SK-N-SH (cell line): ENCODE measurements around the gene DCAF6. TPM values are rescaled to one million over a fixed set of nuclear protein-coding genes. Genes with fewer than 3 reads are reported as not detected.

ENCODE experiments used
- CTCF ChIA-PET: fragments of 300-600, 350-600 bp; formaldehyde crosslinking; extraction: SDS; loops from one replicate; lab custom pipeline; 2021; lab: Yijun Ruan, JAX
- POLR2A ChIA-PET: fragments of 350-600 bp; sonication (Branson Sonifier 250); formaldehyde crosslinking; extraction: SDS; loops from one replicate; lab custom pipeline; 2020; ENCODE audit warnings: antibody characterized with exemption, inconsistent platforms; lab: Yijun Ruan, JAX
- DNase-seq: peaks from one replicate; pipeline ENCODE4 v3.0.0; 2012
- H2AFZ ChIP-seq: fragments of 200-600 bp; sonication (generic); 2 replicates; pipeline ENCODE4 v1.8.1; 2016; ENCODE audit warnings: antibody characterized with exemption, mild to moderate bottlenecking, low read depth
- H3F3A ChIP-seq: fragments of 200-600 bp; sonication (generic); replicated peaks from 2 replicates; pipeline ENCODE3; 2016; ENCODE audit warnings: antibody characterized with exemption, mild to moderate bottlenecking; ENCODE audit not compliant: insufficient read depth
- H3K27ac ChIP-seq, 2 experiments: fragments of 200-500 bp in 1 of 2; fragments of 200-600 bp in 1 of 2; sonication (Bioruptor generic) in 1 of 2; sonication (generic), shearing (Covaris generic) in 1 of 2; 2 replicates each; pipeline versions ENCODE4 v1.5.1 to v1.6.1; 2014 to 2016; ENCODE audit warnings: low read depth in 2 of 2, inconsistent platforms in 1 of 2, low read length in 1 of 2, mild to moderate bottlenecking in 1 of 2, mixed read lengths in 1 of 2
- H3K27me3 ChIP-seq: fragments of 200-600 bp; sonication (generic), shearing (Covaris generic); 2 replicates; pipeline ENCODE4 v1.6.1; 2016; ENCODE audit warnings: mixed run types; ENCODE audit not compliant: insufficient read depth
- H3K36me3 ChIP-seq, 2 experiments: fragments of 200-500 bp in 1 of 2; fragments of 200-600 bp in 1 of 2; sonication (Bioruptor generic) in 1 of 2; sonication (generic) in 1 of 2; replicated peaks in 1 of 2; 2 replicates each; pipeline versions ENCODE3 to v1.5.1; 2014 to 2016; ENCODE audit warnings: low read length in 1 of 2, mild to moderate bottlenecking in 1 of 2; ENCODE audit not compliant: insufficient read depth in 2 of 2, control insufficient read depth in 1 of 2
- H3K4me1 ChIP-seq, 2 experiments: fragments of 200-500 bp in 1 of 2; fragments of 200-600 bp in 1 of 2; sonication (Bioruptor generic) in 1 of 2; sonication (generic), shearing (Covaris generic) in 1 of 2; 2 replicates each; pipeline versions ENCODE4 v1.5.1 to v1.6.1; 2014 to 2016; ENCODE audit warnings: low read depth in 1 of 2, low read length in 1 of 2, mixed run types in 1 of 2; ENCODE audit not compliant: insufficient read depth in 2 of 2, control insufficient read depth in 1 of 2
- H3K4me2 ChIP-seq: fragments of 200-600 bp; sonication (generic), shearing (Covaris generic); 2 replicates; pipeline ENCODE4 v1.6.1; 2017; ENCODE audit warnings: mixed run types
- H3K4me3 ChIP-seq, 2 experiments: fragments of 200-500 bp in 1 of 2; fragments of 200-600 bp in 1 of 2; sonication (Bioruptor generic) in 1 of 2; sonication (generic), shearing (Covaris generic) in 1 of 2; 2 replicates each; pipeline versions ENCODE4 v1.5.1 to v1.8.1; 2014 to 2016; ENCODE audit warnings: low read depth in 2 of 2, inconsistent platforms in 1 of 2, low read length in 1 of 2, mild to moderate bottlenecking in 1 of 2, mixed read lengths in 1 of 2, moderate library complexity in 1 of 2
- H3K79me2 ChIP-seq: fragments of 200-600 bp; sonication (generic); 2 replicates; pipeline ENCODE4 v1.8.1; 2017; ENCODE audit warnings: mild to moderate bottlenecking; ENCODE audit not compliant: insufficient read depth
- H3K9ac ChIP-seq: fragments of 200-600 bp; sonication (generic); 2 replicates; pipeline ENCODE4 v1.6.1; 2017; ENCODE audit warnings: mixed run types
- H3K9me2 ChIP-seq: fragments of 200-600 bp; sonication (generic); 2 replicates; pipeline ENCODE4 v1.6.1; 2017; ENCODE audit warnings: mixed run types
- H3K9me3 ChIP-seq: fragments of 200-600 bp; sonication (generic); 2 replicates; pipeline ENCODE4 v1.6.1; 2017; ENCODE audit warnings: mixed run types, mild to moderate bottlenecking, moderate library complexity
- H4K20me1 ChIP-seq: fragments of 200-600 bp; sonication (generic); 2 replicates; pipeline ENCODE4 v1.6.1; 2017; ENCODE audit warnings: mild to moderate bottlenecking, mixed run types; ENCODE audit not compliant: insufficient read depth
- ELF1 ChIP-seq: IDR thresholded peaks from 2 replicates; pipeline ENCODE4 v1.4.0; 2012
- FOSL2 ChIP-seq: IDR thresholded peaks from 2 replicates; pipeline ENCODE4 v1.4.0; 2012; ENCODE audit warnings: low read depth, mild to moderate bottlenecking, moderate library complexity, borderline replicate concordance
- FOXJ3 ChIP-seq: sonication (generic); formaldehyde crosslinking; IDR thresholded peaks from 2 replicates; pipeline ENCODE4 v1.5.1; 2020; ENCODE audit warnings: mild to moderate bottlenecking, missing genetic modification reagents
- FOXM1 ChIP-seq: IDR thresholded peaks from 2 replicates; pipeline ENCODE4 v1.4.0; 2012; ENCODE audit warnings: low read depth, mild to moderate bottlenecking
- JUND ChIP-seq: IDR thresholded peaks from 2 replicates; pipeline ENCODE4 v1.4.0; 2012
- MEF2A ChIP-seq: IDR thresholded peaks from 2 replicates; pipeline ENCODE4 v1.4.0; 2012; ENCODE audit warnings: low read depth, borderline replicate concordance
- MXI1 ChIP-seq: IDR thresholded peaks from 2 replicates; pipeline ENCODE4 v1.6.1; 2012; ENCODE audit warnings: mild to moderate bottlenecking, low read depth, low read length, improper control_type of control experiment
- RAD21 ChIP-seq: IDR thresholded peaks from 2 replicates; pipeline ENCODE4 v1.6.1; 2012; ENCODE audit warnings: mild to moderate bottlenecking, low read length
- RCOR1 ChIP-seq: fragments of 150-350 bp; IDR thresholded peaks from 2 replicates; pipeline ENCODE4 v1.6.1; 2017; ENCODE audit warnings: antibody characterized with exemption, low read length
- RXRA ChIP-seq: IDR thresholded peaks from 2 replicates; pipeline ENCODE4 v1.4.0; 2012; ENCODE audit warnings: low read depth, mild to moderate bottlenecking, borderline replicate concordance
- TAF1 ChIP-seq: IDR thresholded peaks from 2 replicates; pipeline ENCODE4 v1.6.1; 2012; ENCODE audit warnings: low read depth, mild to moderate bottlenecking, low read length, moderate library complexity, borderline replicate concordance
- YY1 ChIP-seq: IDR thresholded peaks from 2 replicates; pipeline ENCODE4 v1.4.0; 2012; ENCODE audit warnings: low read depth, mild to moderate bottlenecking
- WGBS: methylation state at CpG from one replicate; pipeline ENCODE4 v1.1.6; 2017; ENCODE audit warnings: low lambda C conversion rate; 5-methylcytosine and 5-hydroxymethylcytosine counted together
- polyA plus RNA-seq, 3 experiments: library from polyadenylated mRNA; depleted of rRNA; stranded (reverse); fragments of >200 nt; gene quantifications; 2 replicates each; pipeline ENCODE4 v1.2.3, GENCODE V29; 2012
- TF ChIP-seq, protein P1 (sequence below): fragments of 150-350 bp; IDR thresholded peaks from 2 replicates; pipeline ENCODE4 v1.6.1; 2016; ENCODE audit warnings: mild to moderate bottlenecking, low read depth, low read length
- TF ChIP-seq, protein P2 (sequence below): fragments of 150-350 bp; IDR thresholded peaks from 2 replicates; pipeline ENCODE4 v1.6.1; 2017; ENCODE audit warnings: antibody characterized with exemption, low read length, low read depth, borderline replicate concordance
- TF ChIP-seq, protein P3 (sequence below): IDR thresholded peaks from 2 replicates; pipeline ENCODE4 v1.6.1; 2012; ENCODE audit warnings: mild to moderate bottlenecking, low read depth, low read length, moderate library complexity

DCAF6 gene
- polyA plus RNA-seq, 1 of the 3 experiments (the other 2 are of a cell fraction), result 31.3 TPM

DNA sequence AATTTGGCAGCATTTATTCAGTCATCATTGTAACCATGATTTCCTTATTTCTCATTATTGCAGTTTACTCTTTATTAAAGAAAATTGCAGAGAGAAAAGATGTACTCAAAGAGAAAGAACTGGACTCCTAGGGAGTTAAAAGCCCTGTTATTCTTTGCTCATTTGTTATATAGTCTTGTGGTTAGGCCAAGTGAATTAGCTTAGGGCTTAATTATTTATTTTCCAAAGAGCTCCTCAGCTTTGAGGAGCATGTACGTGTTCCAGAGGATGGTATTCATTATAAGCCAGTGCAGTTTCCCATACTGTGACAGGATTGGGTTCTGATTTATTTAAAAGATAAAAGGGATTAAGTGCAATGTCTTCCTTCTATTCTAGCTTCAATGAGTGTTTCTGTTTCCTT lies 113.8 kb downstream of the DCAF6 start (continued):
- TF ChIP-seq MEF2A (no peak), TAF1 (no peak), JUND (no peak), FOSL2 (no peak)

DNA sequence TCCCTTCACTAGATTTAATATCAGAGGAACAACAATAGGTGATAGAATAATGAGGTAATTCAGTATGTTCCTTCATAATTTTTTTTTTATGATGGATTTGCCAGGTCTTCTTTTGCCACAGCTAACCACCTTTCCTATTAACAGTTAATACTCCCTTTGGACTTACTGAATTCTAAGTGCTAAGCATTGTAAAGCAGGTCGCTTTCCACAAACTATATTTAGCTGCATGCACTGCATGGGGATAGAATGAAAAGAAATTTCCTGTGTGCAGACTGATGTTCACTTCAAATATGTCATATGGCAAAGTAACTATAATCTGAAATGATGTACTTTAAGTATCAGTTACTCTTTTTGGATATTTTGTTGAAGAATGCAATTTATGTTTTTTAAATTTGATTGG lies 114.4 kb downstream of the DCAF6 start:
- H3K36me3 ChIP-seq, result peaks cover 34 to 38% of the 10 kb centered on the region in 2 experiments
- CTCF ChIA-PET, result interaction anchor here (0.7 to 1.4 kb wide), 2 partner anchors 13 to 33 kb away, joined by 3 read pairs; no protein-coding TSS in a partner anchor
- H3K4me3 ChIP-seq, result no peak overlapping the region
- no peaks in the 10 kb centered on the region for H3K4me1 ChIP-seq
- H3K79me2 ChIP-seq, result no peaks in the 10 kb centered on the region
- H4K20me1 ChIP-seq, result no peaks in the 10 kb centered on the region
- no peaks in the 10 kb centered on the region for H3K27me3 ChIP-seq
- no peak overlapping the region for H3K4me2 ChIP-seq
- 90% methylated on average over 1 of the region's 1 CpG for WGBS
- no peak overlapping the region for H3K27ac ChIP-seq
- H3K9ac ChIP-seq, result no peak overlapping the region
- no peak for DNase-seq
- POLR2A ChIA-PET, result no interaction called here
- H3K9me2 ChIP-seq, result no peaks in the 10 kb centered on the region
- H2AFZ ChIP-seq, result no peak overlapping the region
- no peak for TF ChIP-seq FOXJ3 (CRISPR knock-in tag)
- no peaks in the 10 kb centered on the region for H3K9me3 ChIP-seq
- H3F3A ChIP-seq, result peaks cover 7% of the 10 kb centered on the region

DNA sequence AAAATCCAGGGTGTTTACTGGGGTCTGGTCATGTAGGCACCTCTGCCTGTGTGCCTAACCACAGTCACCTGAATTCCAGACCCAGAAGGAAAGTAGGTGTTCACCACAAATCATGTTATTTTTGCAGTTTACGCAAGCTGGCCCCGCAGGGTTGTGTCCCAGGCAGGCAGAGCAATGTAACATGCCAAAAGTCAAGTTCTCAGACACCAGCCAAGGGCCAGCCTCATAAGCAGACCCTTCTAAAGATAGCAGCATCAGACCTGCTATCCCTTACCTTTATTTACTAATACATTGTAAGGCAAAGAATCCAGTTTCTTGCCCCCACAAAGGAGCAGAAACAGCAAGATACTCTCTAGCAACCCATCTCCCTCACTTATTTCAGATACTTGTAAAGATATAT lies 117.2 kb downstream of the DCAF6 start:
- no peaks in the 10 kb centered on the region for H4K20me1 ChIP-seq
- no peak overlapping the region for H3K4me2 ChIP-seq
- H3K9me2 ChIP-seq, result no peaks in the 10 kb centered on the region
- CTCF ChIA-PET, result interaction anchor here (1.0 to 2.0 kb wide), 2 partner anchors 29 to 339 kb away, joined by 4 to 11 read pairs; no protein-coding TSS in a partner anchor
- peaks cover 19% of the 10 kb centered on the region for H3F3A ChIP-seq
- no peaks in the 10 kb centered on the region for H3K27me3 ChIP-seq
- peaks cover 11 to 25% of the 10 kb centered on the region in 2 experiments for H3K36me3 ChIP-seq
- no peak for TF ChIP-seq RXRA
- TF ChIP-seq MXI1, result no peak
- TF ChIP-seq FOXM1, result no peak
- TF ChIP-seq, protein P1, sequence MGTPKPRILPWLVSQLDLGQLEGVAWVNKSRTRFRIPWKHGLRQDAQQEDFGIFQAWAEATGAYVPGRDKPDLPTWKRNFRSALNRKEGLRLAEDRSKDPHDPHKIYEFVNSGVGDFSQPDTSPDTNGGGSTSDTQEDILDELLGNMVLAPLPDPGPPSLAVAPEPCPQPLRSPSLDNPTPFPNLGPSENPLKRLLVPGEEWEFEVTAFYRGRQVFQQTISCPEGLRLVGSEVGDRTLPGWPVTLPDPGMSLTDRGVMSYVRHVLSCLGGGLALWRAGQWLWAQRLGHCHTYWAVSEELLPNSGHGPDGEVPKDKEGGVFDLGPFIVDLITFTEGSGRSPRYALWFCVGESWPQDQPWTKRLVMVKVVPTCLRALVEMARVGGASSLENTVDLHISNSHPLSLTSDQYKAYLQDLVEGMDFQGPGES, result no peak
- TF ChIP-seq YY1, result no peak
- TF ChIP-seq, protein P2, sequence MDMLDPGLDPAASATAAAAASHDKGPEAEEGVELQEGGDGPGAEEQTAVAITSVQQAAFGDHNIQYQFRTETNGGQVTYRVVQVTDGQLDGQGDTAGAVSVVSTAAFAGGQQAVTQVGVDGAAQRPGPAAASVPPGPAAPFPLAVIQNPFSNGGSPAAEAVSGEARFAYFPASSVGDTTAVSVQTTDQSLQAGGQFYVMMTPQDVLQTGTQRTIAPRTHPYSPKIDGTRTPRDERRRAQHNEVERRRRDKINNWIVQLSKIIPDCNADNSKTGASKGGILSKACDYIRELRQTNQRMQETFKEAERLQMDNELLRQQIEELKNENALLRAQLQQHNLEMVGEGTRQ, result no peak
- TF ChIP-seq RAD21, result no peak
- no peak for TF ChIP-seq ELF1
- TF ChIP-seq RCOR1, result no peak
- TF ChIP-seq, protein P3, sequence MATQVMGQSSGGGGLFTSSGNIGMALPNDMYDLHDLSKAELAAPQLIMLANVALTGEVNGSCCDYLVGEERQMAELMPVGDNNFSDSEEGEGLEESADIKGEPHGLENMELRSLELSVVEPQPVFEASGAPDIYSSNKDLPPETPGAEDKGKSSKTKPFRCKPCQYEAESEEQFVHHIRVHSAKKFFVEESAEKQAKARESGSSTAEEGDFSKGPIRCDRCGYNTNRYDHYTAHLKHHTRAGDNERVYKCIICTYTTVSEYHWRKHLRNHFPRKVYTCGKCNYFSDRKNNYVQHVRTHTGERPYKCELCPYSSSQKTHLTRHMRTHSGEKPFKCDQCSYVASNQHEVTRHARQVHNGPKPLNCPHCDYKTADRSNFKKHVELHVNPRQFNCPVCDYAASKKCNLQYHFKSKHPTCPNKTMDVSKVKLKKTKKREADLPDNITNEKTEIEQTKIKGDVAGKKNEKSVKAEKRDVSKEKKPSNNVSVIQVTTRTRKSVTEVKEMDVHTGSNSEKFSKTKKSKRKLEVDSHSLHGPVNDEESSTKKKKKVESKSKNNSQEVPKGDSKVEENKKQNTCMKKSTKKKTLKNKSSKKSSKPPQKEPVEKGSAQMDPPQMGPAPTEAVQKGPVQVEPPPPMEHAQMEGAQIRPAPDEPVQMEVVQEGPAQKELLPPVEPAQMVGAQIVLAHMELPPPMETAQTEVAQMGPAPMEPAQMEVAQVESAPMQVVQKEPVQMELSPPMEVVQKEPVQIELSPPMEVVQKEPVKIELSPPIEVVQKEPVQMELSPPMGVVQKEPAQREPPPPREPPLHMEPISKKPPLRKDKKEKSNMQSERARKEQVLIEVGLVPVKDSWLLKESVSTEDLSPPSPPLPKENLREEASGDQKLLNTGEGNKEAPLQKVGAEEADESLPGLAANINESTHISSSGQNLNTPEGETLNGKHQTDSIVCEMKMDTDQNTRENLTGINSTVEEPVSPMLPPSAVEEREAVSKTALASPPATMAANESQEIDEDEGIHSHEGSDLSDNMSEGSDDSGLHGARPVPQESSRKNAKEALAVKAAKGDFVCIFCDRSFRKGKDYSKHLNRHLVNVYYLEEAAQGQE, result no peak
- TF ChIP-seq, all 33 proteins: peak for 0
- Histone ChIP-seq H3K9ac (no peak overlapping the region), H3K4me1 (no peaks in the 10 kb centered on the region), H2AFZ (no peak overlapping the region), H3K4me3 (no peak overlapping the region), H3K79me2 (no peaks in the 10 kb centered on the region; the same call in 1 of the 2 replicates), H3K27ac (no peak overlapping the region), H3K9me3 (no peaks in the 10 kb centered on the region)
- 95% methylated on average over 2 of the region's 2 CpGs for WGBS
- DNase-seq, result no peak
- POLR2A ChIA-PET, result no interaction called here
